Rectal smooth muscle tissue (tissue), 1 donor: ENCODE results near the gene SLC26A2.

Experiments used
- H3K27ac ChIP-seq: one replicate; pipeline ENCODE4 v1.7.0; 2013; ENCODE audit warnings: low read depth, low read length, inconsistent platforms
- H3K27me3 ChIP-seq: one replicate; pipeline ENCODE4 v1.7.0; 2013; ENCODE audit warnings: low read length; ENCODE audit not compliant: control insufficient read depth, insufficient read depth
- H3K36me3 ChIP-seq: one replicate; pipeline ENCODE4 v1.7.0; 2013; ENCODE audit warnings: low read length; ENCODE audit not compliant: control insufficient read depth, insufficient read depth
- H3K4me1 ChIP-seq: one replicate; pipeline ENCODE4 v1.7.0; 2013; ENCODE audit warnings: low read length; ENCODE audit not compliant: control insufficient read depth, insufficient read depth
- H3K4me3 ChIP-seq: one replicate; pipeline ENCODE4 v1.7.0; 2013; ENCODE audit warnings: low read length
- H3K9ac ChIP-seq: one replicate; pipeline ENCODE4 v1.7.0; 2013; ENCODE audit warnings: low read length

Gene SLC26A2

GRCh38 chr5:149930043-149930748, 30.4 kb upstream of the SLC26A2 start:
- Histone ChIP-seq H3K4me3 (no peak overlapping the region), H3K4me1 (no peaks in the 10 kb centered on the region), H3K36me3 (no peaks in the 10 kb centered on the region), H3K27ac (no peak overlapping the region), H3K9ac (no peak overlapping the region), H3K27me3 (no peaks in the 10 kb centered on the region)

GRCh38 chr5:149930749-149931574, 29.6 kb upstream of the SLC26A2 start:
- H3K4me3 ChIP-seq = no peak overlapping the region
- H3K4me1 ChIP-seq = no peaks in the 10 kb centered on the region
- H3K36me3 ChIP-seq = no peaks in the 10 kb centered on the region
- no peak overlapping the region for H3K27ac ChIP-seq
- H3K27me3 ChIP-seq = no peaks in the 10 kb centered on the region
- H3K9ac ChIP-seq = no peak overlapping the region

- no peak overlapping the region for H3K4me3 ChIP-seq
- no peak overlapping the region for H3K9ac ChIP-seq
- no peak overlapping the region for H3K27ac ChIP-seq
- no peaks in the 10 kb centered on the region for H3K36me3 ChIP-seq
- H3K4me1 ChIP-seq = no peaks in the 10 kb centered on the region
- no peaks in the 10 kb centered on the region for H3K27me3 ChIP-seq
These were observed 28.5 kb upstream of the SLC26A2 start for GRCh38 chr5:149931992-149932436.

- Histone ChIP-seq H3K27me3 (no peaks in the 10 kb centered on the region), H3K9ac (no peak overlapping the region), H3K4me3 (no peak overlapping the region), H3K36me3 (no peaks in the 10 kb centered on the region), H3K4me1 (no peaks in the 10 kb centered on the region), H3K27ac (no peak overlapping the region)
These were observed 27.9 kb upstream of the SLC26A2 start for GRCh38 chr5:149932445-149933350.

GRCh38 chr5:149935431-149935901, 25.1 kb upstream of the SLC26A2 start:
- no peak overlapping the region for H3K9ac ChIP-seq
- H3K27ac ChIP-seq = no peak overlapping the region
- no peak overlapping the region for H3K4me3 ChIP-seq
- no peaks in the 10 kb centered on the region for H3K4me1 ChIP-seq
- no peaks in the 10 kb centered on the region for H3K36me3 ChIP-seq
- no peaks in the 10 kb centered on the region for H3K27me3 ChIP-seq

- Histone ChIP-seq H3K4me1 (no peaks in the 10 kb centered on the region), H3K36me3 (no peaks in the 10 kb centered on the region), H3K27ac (no peak overlapping the region), H3K27me3 (no peaks in the 10 kb centered on the region), H3K4me3 (no peak overlapping the region), H3K9ac (no peak overlapping the region)
These were observed 24.4 kb upstream of the SLC26A2 start for GRCh38 chr5:149936044-149936699.

- H3K4me1 ChIP-seq = no peaks in the 10 kb centered on the region
- H3K27me3 ChIP-seq = no peaks in the 10 kb centered on the region
- no peak overlapping the region for H3K27ac ChIP-seq
- no peaks in the 10 kb centered on the region for H3K36me3 ChIP-seq
- no peak overlapping the region for H3K9ac ChIP-seq
- no peak overlapping the region for H3K4me3 ChIP-seq
These were observed 23.9 kb upstream of the SLC26A2 start for GRCh38 chr5:149936700-149937091.

GRCh38 chr5:149937610-149938009, 22.9 kb upstream of the SLC26A2 start:
- H3K36me3 ChIP-seq = no peaks in the 10 kb centered on the region
- no peaks in the 10 kb centered on the region for H3K27me3 ChIP-seq
- H3K27ac ChIP-seq = no peak overlapping the region
- H3K9ac ChIP-seq = no peak overlapping the region
- no peaks in the 10 kb centered on the region for H3K4me1 ChIP-seq
- no peak overlapping the region for H3K4me3 ChIP-seq

GRCh38 chr5:149938279-149938678, 22.3 kb upstream of the SLC26A2 start:
- H3K4me1 ChIP-seq = no peaks in the 10 kb centered on the region
- H3K27me3 ChIP-seq = no peaks in the 10 kb centered on the region
- no peak overlapping the region for H3K27ac ChIP-seq
- no peak overlapping the region for H3K4me3 ChIP-seq
- no peaks in the 10 kb centered on the region for H3K36me3 ChIP-seq
- no peak overlapping the region for H3K9ac ChIP-seq

GRCh38 chr5:149938791-149939358, 21.7 kb upstream of the SLC26A2 start:
- no peak overlapping the region for H3K27ac ChIP-seq
- H3K4me1 ChIP-seq = no peaks in the 10 kb centered on the region
- no peaks in the 10 kb centered on the region for H3K36me3 ChIP-seq
- H3K27me3 ChIP-seq = no peaks in the 10 kb centered on the region
- no peak overlapping the region for H3K4me3 ChIP-seq
- no peak overlapping the region for H3K9ac ChIP-seq

- no peaks in the 10 kb centered on the region for H3K36me3 ChIP-seq
- H3K27me3 ChIP-seq = no peaks in the 10 kb centered on the region
- H3K27ac ChIP-seq = no peak overlapping the region
- no peaks in the 10 kb centered on the region for H3K4me1 ChIP-seq
- no peak overlapping the region for H3K4me3 ChIP-seq
- no peak overlapping the region for H3K9ac ChIP-seq
These were observed 21.0 kb upstream of the SLC26A2 start for GRCh38 chr5:149939546-149939945.
